Measurements from ENCODE around the gene SPSB4.
"Not testable (repeated sequence)": the region's sequence is repeated elsewhere in the genome, so short reads cannot be mapped to it uniquely, and the experiment has no call there.

Gene SPSB4

DNA sequence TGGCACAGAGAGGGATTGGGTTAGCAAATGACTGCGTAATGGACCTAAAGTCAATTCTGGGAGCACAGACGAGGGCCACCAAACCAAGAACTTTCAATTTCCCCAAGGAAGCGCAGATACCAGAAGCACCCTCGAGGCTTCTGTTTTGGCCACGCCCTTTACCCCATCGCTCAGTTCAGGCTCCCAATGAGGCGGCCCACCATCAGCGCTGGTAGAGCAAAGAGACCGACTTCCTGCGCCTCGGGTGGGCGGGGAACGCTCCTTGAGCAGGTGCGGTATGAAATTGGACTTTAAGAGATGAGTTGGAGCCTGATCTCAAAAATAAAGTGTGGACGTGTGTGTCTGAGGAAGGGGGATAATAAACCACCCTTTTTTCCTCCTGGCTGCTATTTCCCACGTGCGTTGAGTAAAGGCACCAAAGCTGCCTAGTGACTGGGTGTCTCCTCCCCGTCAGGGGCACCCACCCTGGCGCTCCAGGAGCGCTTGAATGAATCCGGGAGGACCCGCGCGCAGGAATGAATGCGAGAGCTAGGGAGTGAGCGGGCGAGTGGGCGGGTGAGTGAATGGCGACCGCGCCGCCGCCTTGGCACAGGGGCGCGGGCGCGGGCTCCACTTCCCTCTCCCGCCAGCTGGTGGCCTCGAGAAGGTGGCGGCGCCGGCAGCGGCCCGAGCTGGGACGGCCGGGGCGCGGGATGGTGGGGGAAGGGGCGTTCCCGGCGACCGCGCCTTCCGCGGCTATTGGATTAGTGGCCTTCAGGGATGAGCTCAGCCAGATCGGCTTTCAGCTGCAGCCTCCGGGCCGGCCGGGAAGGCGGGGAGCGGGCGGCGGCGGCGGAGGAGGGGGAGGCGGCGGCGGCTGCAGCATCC, at the start of gene SPSB4:
TSS of gene SPSB4 (plus strand) at position 772 of the 867 bp plus-strand sequence. CDS start 14,758 bp downstream, outside the sequence.
- no peak for DNase-seq (ENCODE audit: low spot score)

DNA sequence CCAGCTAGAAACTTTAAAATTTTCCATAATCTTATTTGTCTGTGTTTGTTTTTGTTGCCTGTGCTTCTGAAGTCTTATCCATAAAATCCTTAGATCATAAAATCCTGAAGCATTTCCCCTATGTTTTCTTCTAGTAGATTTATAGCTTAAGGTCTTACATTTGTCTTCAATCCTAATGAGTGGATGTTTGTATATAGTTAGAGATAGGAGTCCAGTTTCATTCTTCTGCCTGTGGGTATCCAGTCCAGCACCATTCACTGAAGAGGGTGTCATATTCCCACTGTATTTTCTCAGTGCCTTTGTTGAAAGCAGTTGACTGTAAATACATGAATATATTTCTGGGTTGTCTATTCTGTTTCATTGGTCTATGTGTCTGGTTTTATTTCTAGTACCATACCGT, 44.8 kb upstream of the SPSB4 start:
- DNase-seq (ENCODE audit: low spot score): no peak

DNA sequence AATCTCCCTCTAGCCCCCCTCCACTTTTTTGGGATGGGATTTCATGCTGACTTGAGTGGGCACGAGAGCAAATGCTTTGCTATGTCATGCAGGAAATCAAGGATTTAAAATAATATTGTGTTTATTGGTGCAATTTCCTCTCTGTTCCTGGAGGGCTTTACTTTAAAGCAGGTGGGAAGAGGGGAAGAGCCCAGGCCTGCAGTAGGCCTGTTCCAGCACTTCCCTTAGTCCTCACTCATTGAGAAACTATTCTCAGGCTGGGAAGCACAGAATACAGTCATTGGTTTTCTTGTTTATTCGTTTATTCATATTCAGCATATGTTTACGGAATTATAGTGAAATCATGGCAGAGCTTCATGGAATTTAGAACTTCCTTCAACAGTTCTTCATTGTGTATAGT, 41.7 kb upstream of the SPSB4 start:
- DNase-seq (ENCODE audit: low spot score): no peak

DNA sequence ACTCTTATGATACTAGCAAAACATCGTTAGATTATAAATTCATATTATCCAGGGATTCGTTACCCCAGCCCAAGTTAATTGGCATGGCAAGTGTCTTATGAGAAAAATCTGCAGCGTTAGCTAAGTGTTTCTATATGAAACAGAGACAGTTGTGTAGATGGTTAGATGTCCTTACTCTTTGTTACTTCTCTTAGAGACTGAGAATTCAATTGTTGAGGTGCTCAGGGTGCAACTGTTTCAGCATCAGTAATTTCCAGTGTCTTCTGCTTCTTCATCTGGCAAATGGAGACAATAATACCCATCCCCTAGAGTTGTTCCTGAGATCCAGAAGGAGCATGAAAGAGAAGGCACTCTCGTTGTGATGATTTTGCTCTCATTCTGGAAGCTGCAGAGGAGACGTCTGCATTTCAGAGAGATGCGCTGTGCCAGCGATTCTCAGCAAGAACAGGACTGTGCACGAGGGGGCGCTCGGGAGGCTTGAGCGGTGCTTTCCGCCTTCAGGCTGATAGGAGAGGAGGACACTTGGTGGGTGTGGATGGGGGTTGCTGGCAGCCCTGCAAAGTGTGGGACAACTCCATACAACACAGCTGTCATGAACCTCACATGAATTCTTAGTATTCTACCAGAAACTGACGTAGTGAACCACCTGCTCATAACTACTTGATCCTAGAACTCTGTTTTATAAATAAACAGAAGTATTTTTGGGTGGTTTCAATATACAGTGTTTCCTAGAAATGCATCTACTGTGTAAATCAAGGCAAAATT, 39.7 kb upstream of the SPSB4 start:
- DNase-seq (ENCODE audit: low spot score): peak; percentile 37

DNA sequence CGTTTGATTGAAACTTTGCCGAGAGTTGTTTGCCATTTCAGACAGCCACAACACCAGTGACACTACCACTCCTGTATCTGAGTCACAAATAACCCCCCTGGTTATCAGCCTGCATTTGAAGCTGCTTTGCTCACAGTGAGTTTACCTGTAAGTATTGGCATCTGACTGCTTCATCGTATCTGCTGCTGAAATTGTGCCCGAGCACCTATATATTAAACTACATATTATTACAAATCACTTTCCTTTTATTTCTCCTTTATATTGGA, 39.2 kb upstream of the SPSB4 start:
- no peak for DNase-seq (ENCODE audit: low spot score)

DNA sequence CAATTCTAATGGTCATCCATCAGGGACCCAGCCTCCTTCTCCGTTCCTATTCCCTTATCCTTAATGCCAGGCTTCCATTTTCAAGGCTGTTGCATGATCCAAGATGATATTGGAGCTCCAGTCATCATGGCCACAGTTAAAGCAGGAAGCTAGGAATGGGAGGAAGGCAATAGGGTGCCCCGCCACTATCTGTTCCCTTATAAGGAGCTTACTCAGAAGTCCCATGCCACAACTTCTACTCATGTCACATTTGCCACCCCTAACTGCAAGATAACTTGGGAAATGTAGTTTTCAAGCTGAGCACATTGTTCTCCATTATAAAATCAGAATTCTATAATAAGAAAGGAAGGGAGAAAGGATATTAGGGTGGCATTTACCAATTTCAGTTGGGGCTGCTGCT, 38.6 kb upstream of the SPSB4 start:
- DNase-seq (ENCODE audit: low spot score): no peak

DNA sequence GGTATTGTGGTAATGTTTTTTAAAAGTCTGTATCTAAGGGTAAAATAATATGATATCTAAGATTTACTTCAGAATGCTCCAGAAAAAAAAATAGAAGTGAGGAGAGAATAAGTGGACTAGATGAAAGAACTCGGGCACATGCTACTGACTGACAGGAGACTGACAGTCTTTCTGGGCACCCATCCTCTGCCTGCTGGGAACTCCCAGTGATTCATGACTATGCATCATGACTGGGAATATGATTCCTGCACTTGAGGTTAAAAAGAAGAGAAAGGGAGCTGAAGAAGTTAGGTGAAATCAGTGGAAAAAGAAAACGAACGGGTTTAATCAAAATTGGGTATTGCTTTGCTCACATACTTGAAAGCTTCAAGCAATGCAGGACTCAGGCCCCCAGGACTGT, 35.7 kb upstream of the SPSB4 start:
- no peak for DNase-seq (ENCODE audit: low spot score)

DNA sequence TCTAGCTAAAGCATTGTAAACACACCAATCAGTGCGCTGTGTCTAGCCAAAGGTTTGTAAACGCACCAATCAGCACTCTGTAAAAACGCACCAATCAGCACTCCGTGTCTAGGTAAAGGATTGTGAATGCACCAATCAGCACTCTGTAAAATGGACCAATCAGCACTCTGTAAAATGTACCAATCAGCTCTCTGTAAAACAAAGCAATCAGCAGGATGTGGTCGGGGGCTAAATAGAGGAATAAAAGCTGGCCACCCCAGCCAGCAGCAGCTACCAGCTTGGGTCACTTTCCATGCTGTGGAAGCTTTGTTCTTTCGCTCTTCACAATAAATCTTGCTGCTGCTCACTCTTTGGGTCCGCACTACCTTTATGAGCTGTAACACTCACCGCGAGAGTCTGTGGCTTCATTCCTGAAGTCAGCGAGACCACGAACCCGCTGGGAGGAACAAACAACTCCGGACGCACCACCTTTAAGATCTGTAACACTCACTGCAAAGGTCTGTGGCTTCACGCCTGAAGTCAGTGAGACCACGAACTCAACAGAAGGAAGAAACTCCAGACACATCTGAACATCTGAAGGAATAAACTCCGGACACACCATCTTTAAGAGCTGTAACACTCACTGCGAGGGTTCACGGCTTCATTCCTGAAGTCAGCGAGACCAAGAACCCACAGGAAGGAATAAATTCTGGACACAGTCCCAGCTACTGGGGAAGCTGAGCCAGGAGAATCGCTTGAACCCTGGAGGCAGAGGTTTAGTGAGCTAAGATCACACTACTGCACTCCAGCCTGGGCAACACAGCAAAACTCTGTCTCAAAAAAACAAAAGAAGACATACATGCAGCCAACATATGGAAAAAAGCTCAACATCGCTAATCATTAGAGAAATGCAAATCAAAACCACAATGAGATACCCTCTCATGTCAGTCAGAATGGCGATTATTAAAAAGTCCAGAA, 33.5 kb upstream of the SPSB4 start:
- DNase-seq (ENCODE audit: low spot score): not testable (repeated sequence)

DNA sequence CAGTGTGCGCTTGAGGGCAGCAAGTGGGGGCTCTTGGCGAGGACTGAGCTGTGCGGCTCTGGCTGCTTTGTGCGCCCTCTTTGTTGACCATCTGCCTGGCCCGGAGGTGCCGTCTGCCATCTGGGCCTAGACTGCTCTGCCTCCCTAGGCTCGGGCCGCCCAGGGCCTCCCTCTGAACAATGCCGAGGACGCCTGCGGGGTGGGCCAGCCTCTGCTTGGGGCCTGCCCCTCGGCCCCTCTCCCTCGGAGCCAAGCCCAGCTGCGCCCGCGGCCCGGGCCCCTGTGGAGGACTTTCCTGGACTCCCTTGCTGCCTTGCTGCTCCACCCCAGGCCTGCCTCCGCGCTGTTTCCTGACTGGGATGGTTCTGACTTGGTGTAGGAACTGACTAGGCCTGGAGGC, 31.9 kb upstream of the SPSB4 start:
- no peak for DNase-seq (ENCODE audit: low spot score)

DNA sequence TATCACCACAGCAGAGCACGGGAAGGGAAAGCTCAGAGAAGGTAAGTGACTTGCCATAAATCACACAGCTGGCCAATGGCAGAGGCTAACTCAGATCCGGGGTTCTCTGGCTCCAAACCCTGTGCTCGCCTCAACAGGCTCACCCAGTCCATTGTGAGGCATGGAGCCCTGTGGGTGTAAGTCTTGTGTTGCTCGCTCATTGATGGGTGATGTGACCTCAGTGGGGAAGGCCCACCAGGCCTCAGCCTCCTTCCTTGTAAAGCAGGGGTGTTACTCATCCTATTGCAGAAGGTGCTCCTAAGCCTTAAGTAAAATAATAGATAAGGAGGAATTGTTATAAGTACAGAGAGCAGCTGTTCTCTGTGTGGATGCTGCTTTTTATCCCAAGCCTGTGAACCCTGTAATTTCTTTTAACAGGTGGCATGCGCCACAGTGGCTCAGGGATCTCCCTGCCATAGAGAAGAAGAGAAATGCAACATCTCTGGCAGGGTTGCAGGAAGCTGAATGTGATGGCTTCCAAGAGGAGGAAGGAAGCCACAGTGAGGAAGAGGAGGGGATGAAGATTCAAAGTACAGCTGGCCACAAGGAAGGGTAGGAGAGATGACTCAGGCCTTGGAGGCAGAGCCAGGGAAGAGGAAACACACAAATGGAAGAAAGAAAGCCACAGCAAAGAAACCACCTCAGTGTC, 30.9 kb upstream of the SPSB4 start:
- no peak for DNase-seq (ENCODE audit: low spot score)

DNA sequence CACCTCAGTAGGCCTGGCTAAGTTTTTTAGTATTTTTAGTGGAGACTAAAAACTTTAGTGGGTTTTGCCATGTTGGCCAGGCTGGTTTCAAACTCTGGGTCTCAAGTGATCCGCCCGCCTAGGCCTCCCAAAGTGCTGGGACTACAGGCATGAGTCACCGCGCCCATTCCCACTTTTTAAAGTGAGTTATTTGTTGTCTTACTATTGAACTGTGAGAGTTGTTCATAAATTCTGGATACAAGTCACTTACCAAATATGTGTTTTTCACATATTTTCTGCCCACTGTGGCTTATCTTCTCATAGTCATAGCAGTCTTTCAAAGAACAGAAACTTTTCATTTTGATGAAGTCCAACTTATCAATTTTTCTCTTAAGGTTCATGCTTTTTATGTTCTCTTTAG, 29.9 kb upstream of the SPSB4 start:
- DNase-seq (ENCODE audit: low spot score): no peak

DNA sequence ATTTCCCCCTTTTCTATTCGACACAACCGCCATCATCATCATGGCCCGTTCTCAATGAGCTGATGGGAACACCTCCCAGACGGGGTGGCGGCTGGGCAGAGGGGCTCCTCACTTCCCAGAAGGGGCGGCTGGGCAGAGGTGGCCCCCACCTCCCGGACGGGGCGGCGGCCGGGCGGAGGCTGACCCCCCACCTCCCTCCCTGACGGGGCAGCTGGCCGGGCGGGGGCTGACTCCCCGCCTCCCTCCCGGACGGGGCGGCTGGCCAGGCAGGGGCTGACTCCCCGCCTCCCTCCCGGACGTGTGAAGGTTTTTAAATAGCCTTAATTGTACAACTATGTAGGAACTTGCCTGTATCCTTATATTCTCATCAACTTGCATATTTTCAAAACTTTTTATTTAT, 20.9 kb upstream of the SPSB4 start:
- no peak for DNase-seq (ENCODE audit: low spot score)

DNA sequence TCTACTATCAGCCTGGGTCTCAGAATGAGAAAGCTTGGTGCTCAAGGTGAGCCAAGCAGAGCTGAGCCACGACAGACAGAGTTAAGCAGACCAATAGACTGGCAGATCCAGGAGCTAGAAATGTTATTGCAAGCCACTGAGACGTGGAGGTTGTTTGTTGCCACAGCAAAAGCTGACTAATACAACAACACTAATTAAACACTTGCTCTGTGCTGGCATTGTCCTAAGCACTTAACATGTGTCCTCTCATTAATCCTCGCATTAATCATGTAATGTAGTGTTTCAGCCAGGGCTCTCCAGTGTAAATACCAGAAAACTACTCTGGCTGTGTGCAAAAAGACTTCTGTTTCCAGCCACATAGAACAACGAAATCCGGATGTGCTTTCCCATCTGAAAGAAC, 11.6 kb upstream of the SPSB4 start:
- DNase-seq (ENCODE audit: low spot score): no peak

DNA sequence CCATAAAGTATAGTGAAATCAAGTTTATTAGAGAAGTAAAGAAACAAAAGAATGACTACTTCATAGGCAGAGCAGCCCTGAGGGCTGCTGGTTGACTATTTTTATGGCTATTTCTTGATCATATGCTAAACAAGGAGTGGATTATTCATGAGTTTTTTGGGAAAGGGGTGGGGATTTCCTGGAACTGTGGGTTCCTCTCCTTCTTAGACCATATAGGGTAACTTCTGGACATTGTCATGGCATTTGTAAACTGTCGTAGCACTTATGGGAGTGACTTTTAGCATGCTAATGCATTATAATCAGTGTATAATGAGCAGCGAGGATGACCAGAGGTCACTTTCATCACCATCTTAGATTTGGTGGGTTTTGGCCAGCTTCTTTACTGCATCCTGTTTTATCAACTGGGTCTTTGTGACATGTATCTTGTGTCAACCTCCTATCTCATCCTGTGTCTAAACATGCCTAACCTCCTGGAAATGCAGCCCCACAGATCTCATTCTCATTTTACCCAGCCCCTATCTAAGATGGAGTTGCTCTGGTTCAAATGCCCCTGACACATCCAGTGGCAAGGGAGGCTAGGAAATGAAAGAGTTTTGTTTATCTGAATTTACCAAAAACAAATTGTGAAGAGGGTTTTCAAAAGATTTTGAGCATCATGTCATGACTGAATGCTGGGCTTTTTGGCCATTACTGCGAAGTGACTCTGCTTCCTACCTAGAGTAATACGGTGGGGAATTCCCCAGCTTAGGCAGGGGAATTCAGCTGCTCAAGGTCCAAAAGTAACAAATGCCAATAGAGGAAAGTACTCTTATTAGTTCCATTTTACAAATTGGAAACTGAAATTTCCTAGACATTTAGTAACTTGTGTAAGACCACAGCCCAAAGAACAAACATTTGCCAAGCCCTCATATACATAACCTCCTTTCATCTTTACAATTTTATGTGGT, 6.2 kb upstream of the SPSB4 start:
- DNase-seq (ENCODE audit: low spot score): no peak

DNA sequence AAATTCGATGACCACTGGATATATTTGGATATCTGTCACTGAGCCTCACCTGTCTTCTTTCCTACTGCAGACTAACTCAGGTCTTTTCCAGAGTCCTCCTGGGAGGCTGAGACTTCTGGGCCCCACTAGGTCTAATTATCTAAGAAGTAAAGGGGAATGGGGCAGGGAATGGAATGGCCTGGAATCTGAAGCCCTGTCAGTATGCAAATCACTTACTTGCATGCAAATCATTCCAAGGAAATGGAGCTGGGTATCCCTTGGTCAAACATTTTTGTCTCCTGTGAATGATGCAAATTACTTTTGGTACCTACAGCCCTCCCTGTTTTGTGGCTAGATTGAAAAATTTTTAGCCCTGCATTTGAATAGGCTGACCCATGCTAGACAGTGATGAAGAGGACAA, 5.3 kb upstream of the SPSB4 start:
- DNase-seq (ENCODE audit: low spot score): no peak

DNA sequence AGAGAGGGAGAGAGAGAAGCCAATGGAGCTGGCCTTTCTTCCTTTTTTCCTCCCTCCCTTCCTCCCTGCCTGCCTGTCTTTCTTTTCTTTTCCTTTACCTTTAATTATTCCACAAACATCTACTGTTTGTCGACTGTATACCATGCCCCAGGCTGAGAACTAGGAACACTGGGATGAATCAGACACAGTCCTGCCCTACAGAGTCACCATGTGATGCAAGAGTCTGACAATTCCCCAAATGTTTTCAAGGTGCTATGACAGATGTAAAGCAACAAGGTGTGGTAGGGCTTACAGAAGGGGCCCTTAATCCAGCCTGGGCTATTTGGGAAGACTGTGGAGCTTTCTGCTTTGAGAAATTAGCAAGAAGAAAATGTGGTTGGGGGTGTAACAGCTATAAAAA, 4.0 kb upstream of the SPSB4 start:
- DNase-seq (ENCODE audit: low spot score): no peak

DNA sequence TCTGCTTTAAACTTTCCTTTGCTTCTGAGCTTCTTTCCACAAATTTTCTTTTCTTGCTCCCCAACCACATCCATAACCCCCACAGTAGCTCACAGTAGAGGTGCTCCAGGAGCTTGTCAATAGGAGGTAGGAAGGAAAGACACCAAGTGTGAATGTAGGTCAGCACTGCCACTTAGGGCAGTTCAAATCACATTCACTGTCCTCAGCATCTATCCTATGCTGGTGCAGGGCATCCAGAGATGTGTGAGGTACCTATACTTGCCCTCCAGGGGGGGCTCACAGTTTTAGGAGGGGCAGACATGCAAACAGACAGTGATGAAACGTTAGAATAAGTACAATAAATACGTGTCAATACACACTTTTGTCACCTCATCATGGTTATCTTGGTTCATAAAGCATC, 1.5 kb upstream of the SPSB4 start:
- no peak for DNase-seq (ENCODE audit: low spot score)

DNA sequence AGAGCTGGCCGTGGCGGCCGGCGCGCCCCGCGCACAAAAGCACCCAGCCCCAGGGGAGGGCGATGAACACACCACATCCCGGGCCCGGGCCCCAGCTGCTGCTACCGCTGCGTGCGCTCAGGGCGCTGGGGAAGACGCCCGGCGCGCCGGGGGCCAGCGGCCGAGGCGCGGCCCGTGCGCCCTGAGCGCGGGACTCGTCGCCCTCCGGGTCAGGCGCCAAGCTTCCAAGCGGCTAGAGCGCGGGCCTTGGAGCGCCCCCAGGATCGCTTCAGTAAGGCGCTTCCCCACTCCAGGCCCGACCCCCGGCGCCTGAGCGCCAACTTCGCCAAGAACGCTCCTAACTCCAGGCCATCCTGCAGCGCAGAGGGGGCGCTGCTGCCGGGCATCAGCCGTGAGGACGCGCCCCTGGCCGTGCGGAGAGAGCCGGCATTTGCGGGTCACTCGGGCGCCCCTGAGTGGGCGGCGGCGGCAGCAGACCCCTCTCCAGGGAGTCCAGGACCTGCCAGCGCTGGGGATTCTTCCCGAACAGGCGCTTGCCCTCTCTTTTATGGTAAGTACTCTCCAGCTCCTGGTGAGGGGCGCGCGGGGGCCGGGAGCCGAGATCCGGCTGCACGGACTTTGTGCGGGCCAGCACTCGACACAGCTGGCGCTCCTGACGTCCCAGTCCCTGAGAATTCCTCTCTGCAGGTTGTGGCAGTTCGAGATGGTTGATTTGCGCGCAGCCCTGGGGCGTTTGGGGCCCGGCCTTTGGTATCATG, 475 bp downstream of the SPSB4 start:
- DNase-seq (ENCODE audit: low spot score): no peak

DNA sequence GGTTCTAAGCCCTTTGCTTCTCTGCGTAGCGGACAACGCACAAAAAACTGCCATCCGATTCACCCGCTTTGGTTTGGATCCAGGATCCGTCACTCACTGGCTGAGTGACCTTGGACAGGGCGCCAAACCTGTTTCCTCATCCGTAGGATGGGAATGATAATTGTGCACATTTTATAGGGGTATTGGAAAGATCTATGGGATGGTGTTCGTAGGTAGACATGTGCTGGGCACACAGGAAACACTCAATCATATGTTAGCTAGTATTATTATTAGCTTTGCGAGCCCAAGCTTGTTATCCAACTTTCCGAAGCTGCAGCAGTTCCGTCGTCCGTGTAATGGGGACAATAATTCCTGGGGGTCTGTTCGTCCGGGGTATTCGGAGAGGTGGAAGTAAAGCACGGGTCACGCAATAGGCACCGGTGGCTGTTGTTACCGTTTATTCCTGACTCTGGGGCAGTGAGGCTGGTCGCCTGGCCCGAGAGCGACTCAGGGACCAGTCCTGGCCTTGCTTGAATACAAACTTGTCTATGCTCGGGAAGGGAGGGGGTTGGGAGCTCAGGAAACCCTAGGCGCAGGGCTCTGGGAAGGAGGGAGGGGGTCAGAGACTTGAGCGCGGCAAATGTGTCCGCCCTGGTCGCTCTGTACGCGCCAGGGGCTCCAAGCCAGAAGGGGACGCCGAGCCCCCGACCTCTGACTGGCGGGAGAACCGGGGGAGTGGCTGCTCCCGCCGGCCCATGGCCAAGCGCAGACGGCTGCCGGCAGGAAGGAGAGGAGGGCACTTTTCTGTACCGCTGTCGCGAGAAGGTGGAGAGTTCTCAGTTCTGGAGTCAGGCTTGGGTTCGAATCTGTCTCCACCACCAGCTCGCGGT, 1.3 kb downstream of the SPSB4 start:
- no peak for DNase-seq (ENCODE audit: low spot score)
